ENCODE results near the gene TAS1R1.

TAS1R1 gene

GRCh38 chr1:6584126-6585080 lies 29.3 kb downstream of the TAS1R1 start:
- H3K27ac ChIP-seq (ENCODE audit: low read depth, low read length): no peak overlapping the region
- H3K27me3 ChIP-seq (ENCODE audit: low read length): no peaks in the 10 kb centered on the region
- peaks cover 13% of the 10 kb centered on the region; the same call in 1 of the 2 replicates for H3K79me2 ChIP-seq (ENCODE audit: insufficient read depth, low read length)
- H3F3A ChIP-seq (ENCODE audit: insufficient read depth): no peaks in the 10 kb centered on the region
- no peak overlapping the region for H2AFZ ChIP-seq (ENCODE audit: low read depth, low read length, severe bottlenecking)
- no peak overlapping the region for H3K4me2 ChIP-seq (ENCODE audit: low read depth, low read length, poor library complexity, severe bottlenecking)
- H3K9ac ChIP-seq (ENCODE audit: low read length): no peak overlapping the region
- no peaks in the 10 kb centered on the region for H3K9me3 ChIP-seq (ENCODE audit: insufficient read depth, low read length)
- H3K36me3 ChIP-seq (ENCODE audit: low read length): no peaks in the 10 kb centered on the region
- H4K20me1 ChIP-seq (ENCODE audit: low read depth, low read length): no peaks in the 10 kb centered on the region
- no peaks in the 10 kb centered on the region for H3K9me2 ChIP-seq (replicated peaks; ENCODE audit: insufficient read depth, low read length)
- TF ChIP-seq EZH2phosphoT487 (conservative IDR thresholded peaks at IDR 0.05; ENCODE audit: low read length): no peak
- TF ChIP-seq, protein P1, sequence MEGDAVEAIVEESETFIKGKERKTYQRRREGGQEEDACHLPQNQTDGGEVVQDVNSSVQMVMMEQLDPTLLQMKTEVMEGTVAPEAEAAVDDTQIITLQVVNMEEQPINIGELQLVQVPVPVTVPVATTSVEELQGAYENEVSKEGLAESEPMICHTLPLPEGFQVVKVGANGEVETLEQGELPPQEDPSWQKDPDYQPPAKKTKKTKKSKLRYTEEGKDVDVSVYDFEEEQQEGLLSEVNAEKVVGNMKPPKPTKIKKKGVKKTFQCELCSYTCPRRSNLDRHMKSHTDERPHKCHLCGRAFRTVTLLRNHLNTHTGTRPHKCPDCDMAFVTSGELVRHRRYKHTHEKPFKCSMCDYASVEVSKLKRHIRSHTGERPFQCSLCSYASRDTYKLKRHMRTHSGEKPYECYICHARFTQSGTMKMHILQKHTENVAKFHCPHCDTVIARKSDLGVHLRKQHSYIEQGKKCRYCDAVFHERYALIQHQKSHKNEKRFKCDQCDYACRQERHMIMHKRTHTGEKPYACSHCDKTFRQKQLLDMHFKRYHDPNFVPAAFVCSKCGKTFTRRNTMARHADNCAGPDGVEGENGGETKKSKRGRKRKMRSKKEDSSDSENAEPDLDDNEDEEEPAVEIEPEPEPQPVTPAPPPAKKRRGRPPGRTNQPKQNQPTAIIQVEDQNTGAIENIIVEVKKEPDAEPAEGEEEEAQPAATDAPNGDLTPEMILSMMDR (IDR thresholded peaks at IDR 0.05; ENCODE audit: insufficient read depth, low read length, poor library complexity, severe bottlenecking): no peak
- H3K4me3 ChIP-seq (ENCODE audit: insufficient read depth, low read length, poor library complexity, severe bottlenecking): no peak overlapping the region

GRCh38 chr1:6585081-6585722 lies 30.1 kb downstream of the TAS1R1 start:
- H3K79me2 ChIP-seq (ENCODE audit: insufficient read depth, low read length): peaks cover 11% of the 10 kb centered on the region; the same call in 1 of the 2 replicates
- no peak overlapping the region for H3K9ac ChIP-seq (ENCODE audit: low read length)
- no peak overlapping the region for H3K4me3 ChIP-seq (ENCODE audit: insufficient read depth, low read length, poor library complexity, severe bottlenecking)
- H3K9me3 ChIP-seq (ENCODE audit: insufficient read depth, low read length): no peaks in the 10 kb centered on the region
- no peaks in the 10 kb centered on the region for H3K36me3 ChIP-seq (ENCODE audit: low read length)
- H3K4me2 ChIP-seq (ENCODE audit: low read depth, low read length, poor library complexity, severe bottlenecking): no peak overlapping the region
- H3F3A ChIP-seq (ENCODE audit: insufficient read depth): no peaks in the 10 kb centered on the region
- no peak overlapping the region for H3K27ac ChIP-seq (ENCODE audit: low read depth, low read length)
- H3K27me3 ChIP-seq (ENCODE audit: low read length): no peaks in the 10 kb centered on the region
- H3K9me2 ChIP-seq (replicated peaks; ENCODE audit: insufficient read depth, low read length): no peaks in the 10 kb centered on the region
- TF ChIP-seq, protein P1 (IDR thresholded peaks at IDR 0.05; ENCODE audit: insufficient read depth, low read length, poor library complexity, severe bottlenecking): no peak
- TF ChIP-seq EZH2phosphoT487 (conservative IDR thresholded peaks at IDR 0.05; ENCODE audit: low read length): no peak
- H4K20me1 ChIP-seq (ENCODE audit: low read depth, low read length): no peaks in the 10 kb centered on the region
- H2AFZ ChIP-seq (ENCODE audit: low read depth, low read length, severe bottlenecking): no peak overlapping the region

GRCh38 chr1:6585841-6586240 lies 30.7 kb downstream of the TAS1R1 start:
- no peaks in the 10 kb centered on the region for H3K9me3 ChIP-seq (ENCODE audit: insufficient read depth, low read length)
- no peaks in the 10 kb centered on the region for H3K27me3 ChIP-seq (ENCODE audit: low read length)
- no peak overlapping the region for H3K4me2 ChIP-seq (ENCODE audit: low read depth, low read length, poor library complexity, severe bottlenecking)
- H3K27ac ChIP-seq (ENCODE audit: low read depth, low read length): no peak overlapping the region
- TF ChIP-seq EZH2phosphoT487 (conservative IDR thresholded peaks at IDR 0.05; ENCODE audit: low read length): no peak
- TF ChIP-seq, protein P1 (IDR thresholded peaks at IDR 0.05; ENCODE audit: insufficient read depth, low read length, poor library complexity, severe bottlenecking): no peak
- peaks cover 5% of the 10 kb centered on the region; the same call in 1 of the 2 replicates for H3K79me2 ChIP-seq (ENCODE audit: insufficient read depth, low read length)
- H3F3A ChIP-seq (ENCODE audit: insufficient read depth): no peaks in the 10 kb centered on the region
- H3K9ac ChIP-seq (ENCODE audit: low read length): no peak overlapping the region
- no peak overlapping the region for H3K4me3 ChIP-seq (ENCODE audit: insufficient read depth, low read length, poor library complexity, severe bottlenecking)
- H3K36me3 ChIP-seq (ENCODE audit: low read length): no peaks in the 10 kb centered on the region
- no peak overlapping the region for H2AFZ ChIP-seq (ENCODE audit: low read depth, low read length, severe bottlenecking)
- H4K20me1 ChIP-seq (ENCODE audit: low read depth, low read length): no peaks in the 10 kb centered on the region
- H3K9me2 ChIP-seq (replicated peaks; ENCODE audit: insufficient read depth, low read length): no peaks in the 10 kb centered on the region
